Brain microvascular endothelial cell (primary cell): ENCODE data around the gene FRAS1.
"Not testable (repeated sequence)": the region's sequence is repeated elsewhere in the genome, so short reads cannot be mapped to it uniquely, and the experiment has no call there.

Experiments used
- DNase-seq: peaks from one replicate; pipeline ENCODE4 v3.0.0-alpha.2; 2020
- H3K27ac ChIP-seq: fragments of 250-450 bp; sonication (Bioruptor Pico); 2 replicates; pipeline ENCODE4 v1.5.1; 2020; ENCODE audit warnings: mild to moderate bottlenecking, moderate library complexity
- H3K27me3 ChIP-seq: fragments of 250-450 bp; sonication (Bioruptor Pico); replicated peaks from 2 replicates; pipeline ENCODE4 v1.5.1; 2020; ENCODE audit warnings: mild to moderate bottlenecking
- H3K36me3 ChIP-seq: fragments of 250-450 bp; sonication (Bioruptor Pico); replicated peaks from 2 replicates; pipeline ENCODE4 v1.5.1; 2020; ENCODE audit warnings: mild to moderate bottlenecking
- H3K4me3 ChIP-seq: 2 replicates; pipeline ENCODE4 v1.5.1; 2011; ENCODE audit warnings: low read depth, mild to moderate bottlenecking, control low read depth, low read length, moderate library complexity
- in situ Hi-C: cut with HindIII; loops from 2 replicates; pipeline ENCODE4 v1.10.0; 2017; ENCODE audit warnings: low sequenced_read_pairs, low pct_ligation_motif_present
- TF ChIP-seq, protein P1 (sequence below): IDR thresholded peaks from 2 replicates; pipeline ENCODE4 v1.5.1; 2011; ENCODE audit warnings: low read depth, mild to moderate bottlenecking, moderate library complexity, low read length, control low read depth, inconsistent platforms; ENCODE audit errors: missing control alignments

Gene FRAS1, protein sequence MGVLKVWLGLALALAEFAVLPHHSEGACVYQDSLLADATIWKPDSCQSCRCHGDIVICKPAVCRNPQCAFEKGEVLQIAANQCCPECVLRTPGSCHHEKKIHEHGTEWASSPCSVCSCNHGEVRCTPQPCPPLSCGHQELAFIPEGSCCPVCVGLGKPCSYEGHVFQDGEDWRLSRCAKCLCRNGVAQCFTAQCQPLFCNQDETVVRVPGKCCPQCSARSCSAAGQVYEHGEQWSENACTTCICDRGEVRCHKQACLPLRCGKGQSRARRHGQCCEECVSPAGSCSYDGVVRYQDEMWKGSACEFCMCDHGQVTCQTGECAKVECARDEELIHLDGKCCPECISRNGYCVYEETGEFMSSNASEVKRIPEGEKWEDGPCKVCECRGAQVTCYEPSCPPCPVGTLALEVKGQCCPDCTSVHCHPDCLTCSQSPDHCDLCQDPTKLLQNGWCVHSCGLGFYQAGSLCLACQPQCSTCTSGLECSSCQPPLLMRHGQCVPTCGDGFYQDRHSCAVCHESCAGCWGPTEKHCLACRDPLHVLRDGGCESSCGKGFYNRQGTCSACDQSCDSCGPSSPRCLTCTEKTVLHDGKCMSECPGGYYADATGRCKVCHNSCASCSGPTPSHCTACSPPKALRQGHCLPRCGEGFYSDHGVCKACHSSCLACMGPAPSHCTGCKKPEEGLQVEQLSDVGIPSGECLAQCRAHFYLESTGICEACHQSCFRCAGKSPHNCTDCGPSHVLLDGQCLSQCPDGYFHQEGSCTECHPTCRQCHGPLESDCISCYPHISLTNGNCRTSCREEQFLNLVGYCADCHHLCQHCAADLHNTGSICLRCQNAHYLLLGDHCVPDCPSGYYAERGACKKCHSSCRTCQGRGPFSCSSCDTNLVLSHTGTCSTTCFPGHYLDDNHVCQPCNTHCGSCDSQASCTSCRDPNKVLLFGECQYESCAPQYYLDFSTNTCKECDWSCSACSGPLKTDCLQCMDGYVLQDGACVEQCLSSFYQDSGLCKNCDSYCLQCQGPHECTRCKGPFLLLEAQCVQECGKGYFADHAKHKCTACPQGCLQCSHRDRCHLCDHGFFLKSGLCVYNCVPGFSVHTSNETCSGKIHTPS (N-terminal part only)

DNA sequence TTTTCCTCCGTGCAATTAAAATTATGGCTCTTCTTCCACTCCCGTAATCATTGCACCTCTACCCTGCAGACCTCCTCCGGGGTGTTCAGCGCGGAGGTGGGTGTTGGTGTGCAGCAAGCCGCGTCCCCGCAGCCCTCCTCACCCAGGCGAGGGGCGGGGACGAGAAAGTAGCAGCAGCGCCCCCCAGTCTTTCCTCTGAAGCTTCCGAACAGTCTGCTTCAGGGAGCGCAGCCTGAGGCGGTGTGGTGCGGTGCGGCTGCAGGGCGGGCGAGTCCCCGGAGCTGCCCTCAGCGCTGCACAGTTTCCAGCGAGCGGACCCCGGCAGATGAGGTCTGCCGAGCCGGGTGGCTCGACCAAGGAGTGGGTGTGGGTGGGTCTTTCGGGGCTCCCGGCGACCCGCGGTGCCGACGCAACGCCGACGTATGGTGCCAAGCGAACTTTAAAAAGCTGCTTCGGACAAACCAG, at the start of gene FRAS1:
Gene FRAS1, plus strand, starts transcription at position 189 of the 465 bp plus-strand sequence. CDS start 687 bp downstream, outside the sequence.
- Histone ChIP-seq H3K36me3 (no peaks in the 10 kb centered on the region), H3K27ac (no peak within 1 kb of the TSS), H3K27me3 (no peaks in the 10 kb centered on the region), H3K4me3 (peak within 1 kb of the TSS; percentile 68)
- peak; percentile 14 for DNase-seq
- in situ Hi-C loops = no loop called here
- TF ChIP-seq, protein P1, sequence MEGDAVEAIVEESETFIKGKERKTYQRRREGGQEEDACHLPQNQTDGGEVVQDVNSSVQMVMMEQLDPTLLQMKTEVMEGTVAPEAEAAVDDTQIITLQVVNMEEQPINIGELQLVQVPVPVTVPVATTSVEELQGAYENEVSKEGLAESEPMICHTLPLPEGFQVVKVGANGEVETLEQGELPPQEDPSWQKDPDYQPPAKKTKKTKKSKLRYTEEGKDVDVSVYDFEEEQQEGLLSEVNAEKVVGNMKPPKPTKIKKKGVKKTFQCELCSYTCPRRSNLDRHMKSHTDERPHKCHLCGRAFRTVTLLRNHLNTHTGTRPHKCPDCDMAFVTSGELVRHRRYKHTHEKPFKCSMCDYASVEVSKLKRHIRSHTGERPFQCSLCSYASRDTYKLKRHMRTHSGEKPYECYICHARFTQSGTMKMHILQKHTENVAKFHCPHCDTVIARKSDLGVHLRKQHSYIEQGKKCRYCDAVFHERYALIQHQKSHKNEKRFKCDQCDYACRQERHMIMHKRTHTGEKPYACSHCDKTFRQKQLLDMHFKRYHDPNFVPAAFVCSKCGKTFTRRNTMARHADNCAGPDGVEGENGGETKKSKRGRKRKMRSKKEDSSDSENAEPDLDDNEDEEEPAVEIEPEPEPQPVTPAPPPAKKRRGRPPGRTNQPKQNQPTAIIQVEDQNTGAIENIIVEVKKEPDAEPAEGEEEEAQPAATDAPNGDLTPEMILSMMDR = peak; percentile 33

DNA sequence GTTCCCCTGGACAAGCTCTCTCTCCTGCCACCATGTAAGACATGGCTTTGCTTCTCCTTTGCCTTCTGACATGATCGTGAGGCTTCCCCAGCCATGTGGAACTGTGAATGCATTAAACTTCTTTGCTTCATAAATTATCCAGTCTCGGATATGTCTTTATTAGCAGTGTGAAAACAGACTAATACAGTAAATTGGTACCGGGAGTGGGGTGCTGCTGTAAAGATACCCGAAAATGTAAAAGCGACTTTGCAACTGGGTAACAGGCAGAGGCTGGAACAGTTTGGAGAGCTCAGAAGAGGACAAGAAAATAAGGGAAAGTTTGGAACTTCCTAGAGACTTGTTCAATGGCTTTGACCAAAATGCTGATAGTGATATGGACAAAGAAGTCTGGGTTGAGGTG, 46.1 kb upstream of the FRAS1 start:
- H3K36me3 ChIP-seq, H3K27me3 ChIP-seq, H3K27ac ChIP-seq, H3K4me3 ChIP-seq, DNase-seq, in situ Hi-C loops: not testable (repeated sequence)

DNA sequence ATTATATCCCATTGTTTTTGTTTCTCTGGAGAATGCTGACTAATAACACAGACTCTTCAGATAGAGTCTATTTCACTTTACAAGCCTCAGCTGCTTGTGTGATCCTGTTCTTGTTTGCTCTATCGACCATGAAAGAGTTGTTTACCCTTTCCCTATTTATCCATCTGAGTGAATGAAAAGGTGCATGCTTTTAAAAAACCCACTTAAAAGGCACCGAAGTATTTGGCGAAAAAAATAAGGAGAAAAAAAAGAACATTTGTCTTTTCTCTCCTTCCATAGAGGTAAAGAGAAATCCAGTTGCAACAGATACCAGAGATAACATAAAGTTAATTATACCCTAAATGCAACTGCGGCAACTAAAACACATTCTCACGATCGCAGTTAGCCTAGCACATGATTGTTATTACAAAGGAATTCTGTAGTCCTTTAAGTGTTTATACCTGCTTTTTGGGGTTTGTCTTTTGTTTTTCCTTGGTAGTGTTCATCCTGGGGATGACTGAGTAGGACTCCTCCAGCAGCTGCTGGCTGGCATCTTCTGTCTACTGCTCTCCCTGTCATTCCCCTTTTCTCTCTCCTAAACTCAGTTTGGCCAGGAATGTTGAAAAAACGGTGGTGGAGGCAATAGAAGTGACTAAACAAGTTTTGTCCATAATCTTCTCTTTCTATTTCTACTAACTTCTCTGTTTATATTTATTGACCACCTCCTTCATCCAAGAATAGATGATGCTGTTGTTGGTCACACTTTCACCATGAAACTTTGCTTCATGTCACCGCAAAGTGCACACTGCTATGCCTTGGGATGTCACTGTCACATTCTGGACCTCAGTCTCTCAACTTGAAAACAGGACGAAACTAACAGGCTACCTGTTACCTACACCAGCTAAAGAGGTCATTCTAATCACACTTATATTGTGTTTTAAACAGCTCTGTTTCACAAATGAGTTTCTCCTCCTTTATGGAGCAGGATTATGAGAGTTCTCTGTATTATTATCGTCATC, 41.9 kb upstream of the FRAS1 start:
- Histone ChIP-seq H3K27me3 (no peaks in the 10 kb centered on the region), H3K4me3 (no peak overlapping the region), H3K27ac (no peak overlapping the region), H3K36me3 (no peaks in the 10 kb centered on the region)
- in situ Hi-C loops = no loop called here
- TF ChIP-seq, protein P1 = no peak
- no peak for DNase-seq

DNA sequence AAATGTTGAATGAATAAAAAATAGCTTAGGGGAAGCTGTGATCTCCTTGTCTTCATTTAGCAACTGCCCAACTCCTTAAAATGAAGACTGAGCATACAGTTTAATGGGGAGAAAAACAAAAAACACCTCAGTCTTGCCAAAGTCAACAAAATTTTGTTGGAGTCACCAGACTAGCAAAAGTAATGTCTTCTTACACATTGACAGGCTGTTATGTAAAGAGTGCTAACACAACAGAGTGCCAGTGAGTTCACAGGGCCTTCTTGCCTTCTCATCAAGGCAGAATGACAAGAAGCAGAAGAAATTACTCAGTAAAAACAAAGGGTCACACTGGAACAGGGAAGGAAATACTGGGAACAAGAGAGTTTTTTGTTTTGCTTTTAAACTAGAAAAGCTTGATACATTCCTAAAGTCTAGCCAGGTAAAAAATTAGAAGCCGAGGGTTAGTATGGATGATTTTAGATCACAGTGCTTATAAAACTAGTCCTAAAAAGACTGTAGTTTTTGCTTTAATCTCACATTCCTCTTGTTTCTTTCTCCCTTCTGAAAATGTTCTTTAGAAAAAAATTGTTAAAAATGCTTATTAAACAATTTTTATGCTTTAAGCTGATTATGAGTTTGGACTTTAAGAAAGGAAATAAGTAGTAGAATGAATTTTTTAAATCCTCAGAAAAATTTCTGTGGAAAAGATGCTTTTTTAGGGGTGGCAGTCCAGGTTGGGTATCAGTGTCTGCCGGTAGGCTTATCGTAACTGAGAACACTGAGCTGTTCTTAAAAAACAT, 38.7 kb upstream of the FRAS1 start:
- TF ChIP-seq, protein P1 = no peak
- in situ Hi-C loops = no loop called here
- H3K27ac ChIP-seq = no peak overlapping the region
- H3K36me3 ChIP-seq = no peaks in the 10 kb centered on the region
- no peaks in the 10 kb centered on the region for H3K27me3 ChIP-seq
- no peak for DNase-seq
- H3K4me3 ChIP-seq = no peak overlapping the region

DNA sequence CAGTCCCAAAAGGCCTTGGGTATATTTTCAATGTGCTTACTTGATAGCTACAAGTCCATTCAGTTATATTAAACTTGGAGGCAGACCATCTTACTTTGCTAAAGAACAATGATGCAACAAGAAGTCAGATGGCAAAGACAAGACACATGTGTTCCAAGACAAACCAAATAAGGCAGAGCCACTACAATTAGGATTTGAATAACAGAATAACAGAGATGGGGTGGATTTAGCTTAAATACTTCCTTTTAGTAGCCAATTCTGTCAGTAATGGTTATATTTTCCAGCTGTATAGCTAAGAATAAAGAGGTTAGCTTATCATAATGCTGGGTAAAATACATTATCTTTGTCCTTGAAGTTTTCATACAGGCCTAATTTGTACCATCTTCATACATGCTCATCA, 37.7 kb upstream of the FRAS1 start:
- TF ChIP-seq, protein P1 = no peak
- in situ Hi-C loops = no loop called here
- DNase-seq = no peak
- Histone ChIP-seq H3K27ac (no peak overlapping the region), H3K27me3 (no peaks in the 10 kb centered on the region), H3K4me3 (no peak overlapping the region), H3K36me3 (no peaks in the 10 kb centered on the region)
